ENCODE measurements around the gene KCNAB2.
"Not testable (repeated sequence)": the region's sequence is repeated elsewhere in the genome, so short reads cannot be mapped to it uniquely, and the experiment has no call there.

KCNAB2 gene

DNA sequence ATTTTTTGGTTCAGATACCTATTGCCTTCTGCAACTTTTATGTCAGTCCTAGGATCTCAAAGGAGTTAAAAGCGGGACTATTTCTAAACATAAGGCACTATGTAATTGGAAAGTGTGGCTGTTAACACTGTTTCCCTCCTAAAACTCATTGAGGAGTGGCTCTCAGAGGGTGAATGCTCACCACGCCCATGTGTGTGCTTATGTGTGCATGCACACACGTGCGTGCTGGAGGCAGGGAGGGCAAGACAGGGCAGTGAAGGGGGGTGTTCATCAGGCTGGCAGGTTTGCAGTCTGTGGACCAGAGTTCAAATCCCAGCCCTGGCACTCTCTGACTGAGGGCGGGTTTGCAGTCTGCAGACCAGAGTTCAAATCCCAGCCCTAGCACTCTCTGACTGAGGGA lies 22.4 kb downstream of the KCNAB2 start:
- Mint-ChIP-seq H3K4me3 (no peak overlapping the region), H3K27me3 (no peaks in the 10 kb centered on the region), H3K9me3 (no peaks in the 10 kb centered on the region), H3K27ac (no peak overlapping the region), H3K36me3 (peaks cover 4% of the 10 kb centered on the region), H3K4me1 (no peaks in the 10 kb centered on the region)
- ATAC-seq (ENCODE audit: low read depth) = no peak
- DNase-seq (ENCODE audit: low spot score in 2 of 2) = no peak

DNA sequence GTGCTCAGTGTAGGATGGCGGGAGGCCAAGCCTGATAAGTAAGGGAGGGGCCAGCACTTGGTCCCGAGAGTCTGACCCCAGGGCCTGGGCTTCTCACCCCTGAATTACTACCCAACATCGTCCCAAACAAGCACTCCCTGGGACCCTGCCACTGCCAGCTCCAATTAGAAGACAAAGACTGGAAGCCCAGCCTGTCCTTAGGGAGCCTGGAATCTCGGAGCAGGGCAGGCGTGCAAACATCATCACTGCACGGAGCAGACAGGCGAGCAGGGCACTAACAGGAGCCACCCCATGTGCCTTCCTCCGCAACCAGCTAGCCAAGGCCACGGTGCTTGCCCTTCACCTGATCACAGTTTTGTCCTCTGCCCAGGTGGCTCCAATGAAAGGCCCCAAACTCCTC lies 23.2 kb downstream of the KCNAB2 start:
- Mint-ChIP-seq H3K27ac (no peak overlapping the region), H3K4me1 (no peaks in the 10 kb centered on the region), H3K9me3 (no peaks in the 10 kb centered on the region), H3K36me3 (peaks cover 4% of the 10 kb centered on the region), H3K27me3 (no peaks in the 10 kb centered on the region), H3K4me3 (no peak overlapping the region)
- ATAC-seq (ENCODE audit: low read depth) (no peak), DNase-seq (ENCODE audit: low spot score in 2 of 2) (no peak)

DNA sequence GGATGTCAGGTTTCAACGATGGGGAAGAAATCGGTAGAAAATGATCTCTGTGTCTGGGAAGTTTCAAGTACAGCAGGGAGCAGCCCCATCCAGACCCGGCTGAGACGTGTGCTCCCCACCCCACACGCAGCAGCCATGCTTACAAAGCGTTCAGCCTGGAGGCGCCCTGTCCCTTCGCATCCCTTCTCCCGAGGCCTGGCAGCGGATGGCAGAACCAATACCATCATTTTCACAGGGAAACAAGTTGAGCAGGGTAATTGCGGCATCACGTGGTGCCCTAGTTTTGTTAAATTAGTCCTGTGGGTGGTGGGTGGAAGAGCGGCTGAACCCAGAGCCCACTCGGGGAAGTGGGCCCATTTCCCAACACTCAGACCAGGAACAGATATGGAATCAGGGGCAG lies 23.9 kb downstream of the KCNAB2 start:
- Mint-ChIP-seq H3K9me3 (no peaks in the 10 kb centered on the region), H3K4me1 (no peaks in the 10 kb centered on the region), H3K4me3 (no peak overlapping the region), H3K27ac (no peak overlapping the region), H3K36me3 (peaks cover 4% of the 10 kb centered on the region), H3K27me3 (no peaks in the 10 kb centered on the region)
- ATAC-seq (ENCODE audit: low read depth) (no peak), DNase-seq (ENCODE audit: low spot score in 2 of 2) (no peak)

DNA sequence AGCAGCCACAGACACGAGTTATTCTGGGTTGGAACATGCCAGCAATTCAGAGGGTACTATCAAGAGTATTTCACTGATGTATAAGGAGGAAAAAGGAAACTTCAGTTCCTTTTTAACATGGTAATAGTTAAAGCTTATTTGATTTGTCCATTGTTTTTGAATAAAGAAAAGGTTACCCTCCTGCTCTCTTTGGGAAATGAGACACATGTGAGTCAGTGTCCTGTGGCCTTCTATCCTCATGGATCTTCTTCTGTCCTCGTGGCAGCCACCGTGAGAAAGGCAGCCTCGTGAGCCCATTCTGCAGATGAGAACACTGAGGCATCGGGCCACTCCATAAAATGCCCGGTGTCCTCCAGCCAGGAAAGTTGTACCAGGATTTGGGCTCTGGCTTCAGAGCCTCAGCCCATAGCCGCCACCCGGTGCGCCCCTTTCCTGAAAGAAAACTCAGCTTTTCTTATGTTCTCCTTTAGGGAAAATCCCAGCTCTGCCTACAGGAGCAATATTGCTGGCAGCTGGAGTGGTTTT lies 24.8 kb downstream of the KCNAB2 start:
- ATAC-seq (ENCODE audit: low read depth) (no peak), DNase-seq (ENCODE audit: low spot score in 2 of 2) (no peak)
- Mint-ChIP-seq H3K36me3 (peaks cover 10% of the 10 kb centered on the region), H3K4me3 (no peak overlapping the region), H3K27ac (no peak overlapping the region), H3K4me1 (no peaks in the 10 kb centered on the region), H3K9me3 (no peaks in the 10 kb centered on the region), H3K27me3 (no peaks in the 10 kb centered on the region)

DNA sequence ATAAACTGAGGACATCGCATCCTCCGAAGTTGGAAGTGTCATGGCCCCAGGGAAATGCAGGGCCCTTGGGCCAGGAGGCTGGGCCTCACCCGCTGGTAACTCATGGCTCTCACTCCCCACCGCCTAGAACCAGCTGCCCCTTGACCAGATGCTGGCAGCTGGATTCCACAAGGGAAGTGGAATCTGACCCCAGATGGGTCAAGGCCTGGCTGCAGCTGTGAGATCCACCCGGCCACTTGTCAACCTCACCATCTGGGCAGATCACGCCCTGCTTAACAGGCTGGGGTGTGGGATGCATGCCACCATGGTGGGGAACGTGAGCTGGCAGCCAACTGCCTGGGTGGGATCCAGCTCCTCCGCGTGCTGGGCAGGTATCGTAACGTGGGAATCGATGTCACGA lies 25.5 kb downstream of the KCNAB2 start:
- DNase-seq (ENCODE audit: low spot score in 2 of 2) (no peak), ATAC-seq (ENCODE audit: low read depth) (no peak)
- Mint-ChIP-seq H3K27me3 (no peaks in the 10 kb centered on the region), H3K9me3 (no peaks in the 10 kb centered on the region), H3K4me1 (no peaks in the 10 kb centered on the region), H3K4me3 (no peak overlapping the region), H3K27ac (no peak overlapping the region), H3K36me3 (peaks cover 10% of the 10 kb centered on the region)

DNA sequence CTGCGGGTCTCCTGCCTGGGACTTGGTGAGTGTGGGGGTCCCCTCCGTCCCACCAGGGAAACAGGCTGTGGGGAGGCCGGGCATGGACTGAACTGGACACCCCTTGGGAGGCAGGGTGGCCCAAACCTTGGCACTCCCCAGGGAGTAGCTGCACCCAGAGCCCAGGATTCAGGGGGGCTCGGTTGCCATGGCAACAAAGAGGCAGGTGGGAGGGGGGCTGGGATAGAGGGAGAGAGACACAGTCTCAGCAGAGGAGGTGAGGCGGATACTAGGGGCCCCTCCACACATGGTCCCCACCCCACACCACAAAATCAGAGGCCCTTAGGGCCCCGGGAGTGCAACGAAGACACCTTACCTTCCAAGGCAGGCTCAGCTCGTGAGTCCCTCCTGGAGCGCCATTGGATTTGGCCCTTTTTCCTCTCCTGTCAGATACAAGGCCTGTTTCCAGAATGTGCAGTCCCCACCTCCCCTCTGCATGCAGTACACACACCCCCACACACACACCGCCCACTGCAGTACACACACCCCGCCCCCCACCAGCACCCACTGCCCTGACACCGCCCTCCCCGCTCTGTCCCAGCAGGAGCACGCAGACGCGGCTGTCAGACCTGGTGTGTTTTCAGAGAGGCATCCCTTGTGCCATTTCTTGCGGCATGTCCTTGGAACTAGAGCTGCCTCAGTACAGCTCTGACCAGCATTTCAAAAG lies 27.2 kb downstream of the KCNAB2 start:
- H3K4me1 Mint-ChIP-seq = no peaks in the 10 kb centered on the region
- ATAC-seq (ENCODE audit: low read depth) (no peak), DNase-seq (ENCODE audit: low spot score in 2 of 2) (no peak)
- no peaks in the 10 kb centered on the region for H3K27me3 Mint-ChIP-seq
- H3K36me3 Mint-ChIP-seq = peaks cover 12% of the 10 kb centered on the region
- no peaks in the 10 kb centered on the region for H3K9me3 Mint-ChIP-seq
- no peak overlapping the region for H3K27ac Mint-ChIP-seq
- H3K4me3 Mint-ChIP-seq = no peak overlapping the region

DNA sequence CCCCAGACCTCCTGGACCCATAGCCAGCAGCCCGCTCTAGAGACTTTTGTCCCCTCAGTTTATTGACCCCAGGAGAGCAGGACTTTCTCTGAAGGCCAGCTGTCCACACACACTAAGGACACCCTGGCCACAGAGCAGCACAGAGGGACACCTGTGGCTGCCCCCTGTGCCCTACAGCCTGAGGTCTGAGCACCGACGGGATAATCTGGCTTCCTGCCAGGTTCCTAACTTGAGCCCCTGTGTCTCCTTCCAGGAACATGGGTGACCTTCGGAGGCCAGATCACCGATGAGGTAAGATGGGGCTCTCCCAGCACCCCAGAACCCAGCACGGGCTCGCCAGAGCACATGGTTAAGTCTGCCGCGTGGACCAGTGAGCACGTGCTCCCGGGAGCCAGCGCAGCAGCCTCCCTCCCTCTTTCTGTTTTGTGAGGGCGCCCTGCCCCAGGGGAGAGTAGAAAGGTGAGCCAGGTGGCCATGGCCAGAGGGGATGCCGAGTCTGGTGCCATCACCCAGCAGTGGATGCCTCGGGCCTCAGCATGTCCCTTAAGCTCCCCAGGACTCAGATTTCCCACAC lies 27.9 kb downstream of the KCNAB2 start:
- Mint-ChIP-seq H3K9me3 (no peaks in the 10 kb centered on the region), H3K4me3 (no peak overlapping the region), H3K27me3 (no peaks in the 10 kb centered on the region), H3K27ac (no peak overlapping the region), H3K36me3 (peaks cover 14% of the 10 kb centered on the region), H3K4me1 (no peaks in the 10 kb centered on the region)
- no peak for DNase-seq (ENCODE audit: low spot score in 2 of 2)
- ATAC-seq (ENCODE audit: low read depth) = no peak

GRCh38 chr1:6074192-6074901 lies 28.7 kb downstream of the KCNAB2 start:
- Mint-ChIP-seq H3K4me1 (no peaks in the 10 kb centered on the region), H3K27ac (no peak overlapping the region), H3K27me3 (no peaks in the 10 kb centered on the region), H3K36me3 (peaks cover 17% of the 10 kb centered on the region), H3K4me3 (no peak overlapping the region), H3K9me3 (no peaks in the 10 kb centered on the region)
- DNase-seq (ENCODE audit: low spot score in 2 of 2) (no peak), ATAC-seq (ENCODE audit: low read depth) (no peak)

DNA sequence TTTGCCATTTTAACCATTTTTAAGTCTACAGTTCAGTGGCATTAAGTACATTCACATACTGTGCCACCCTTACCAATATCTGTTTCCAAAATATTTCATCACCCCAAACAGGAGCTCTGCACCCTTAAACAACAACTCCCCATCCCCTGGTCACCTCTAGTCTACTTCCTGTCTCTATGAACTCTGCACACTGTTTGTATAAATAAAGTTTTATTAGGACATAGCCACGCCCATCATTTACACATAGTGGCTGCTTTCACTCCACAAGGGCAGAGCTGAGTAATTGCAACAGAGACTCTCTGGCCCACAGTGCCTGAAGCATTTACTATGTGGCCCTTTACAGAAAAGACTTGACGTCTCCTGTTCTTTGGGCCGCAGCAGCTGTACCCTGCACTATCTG lies 30.1 kb downstream of the KCNAB2 start:
- no peaks in the 10 kb centered on the region for H3K4me1 Mint-ChIP-seq
- DNase-seq (ENCODE audit: low spot score in 2 of 2) (no peak), ATAC-seq (ENCODE audit: low read depth) (no peak)
- no peaks in the 10 kb centered on the region for H3K27me3 Mint-ChIP-seq
- peaks cover 24% of the 10 kb centered on the region for H3K36me3 Mint-ChIP-seq
- H3K27ac Mint-ChIP-seq = no peak overlapping the region
- H3K9me3 Mint-ChIP-seq = no peaks in the 10 kb centered on the region
- no peak overlapping the region for H3K4me3 Mint-ChIP-seq

DNA sequence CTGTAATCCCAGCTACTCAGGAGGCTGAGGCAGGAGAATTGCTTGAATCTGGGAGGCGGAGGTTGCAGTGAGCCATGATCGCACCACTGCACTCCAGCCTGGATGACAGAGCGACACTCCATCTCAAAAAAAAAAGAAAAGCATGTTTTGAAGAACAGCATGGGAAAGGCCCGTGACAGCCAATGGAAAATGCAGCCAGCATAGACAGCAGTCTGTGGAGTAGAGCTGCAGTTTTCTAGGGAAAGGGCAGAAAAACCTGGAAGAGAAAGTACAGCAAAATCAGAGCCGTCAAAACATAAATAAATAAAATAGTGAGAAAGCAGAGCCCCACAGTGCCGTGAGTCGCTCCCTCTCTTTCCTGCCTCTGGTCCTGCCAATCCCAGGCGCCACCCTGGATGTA lies 31.4 kb downstream of the KCNAB2 start:
- DNase-seq (ENCODE audit: low spot score in 2 of 2); H3K4me3 Mint-ChIP-seq; H3K9me3 Mint-ChIP-seq; H3K27ac Mint-ChIP-seq; H3K27me3 Mint-ChIP-seq; H3K4me1 Mint-ChIP-seq; ATAC-seq (ENCODE audit: low read depth): not testable (repeated sequence)
- H3K36me3 Mint-ChIP-seq = peaks cover 28% of the 10 kb centered on the region

GRCh38 chr1:6077506-6077905 lies 31.8 kb downstream of the KCNAB2 start:
- no peak overlapping the region for H3K4me3 Mint-ChIP-seq
- H3K9me3 Mint-ChIP-seq = no peaks in the 10 kb centered on the region
- H3K27ac Mint-ChIP-seq = no peak overlapping the region
- no peak for ATAC-seq (ENCODE audit: low read depth)
- H3K27me3 Mint-ChIP-seq = no peaks in the 10 kb centered on the region
- no peak for DNase-seq (ENCODE audit: low spot score in 2 of 2)
- H3K36me3 Mint-ChIP-seq = peaks cover 28% of the 10 kb centered on the region
- H3K4me1 Mint-ChIP-seq = no peaks in the 10 kb centered on the region

DNA sequence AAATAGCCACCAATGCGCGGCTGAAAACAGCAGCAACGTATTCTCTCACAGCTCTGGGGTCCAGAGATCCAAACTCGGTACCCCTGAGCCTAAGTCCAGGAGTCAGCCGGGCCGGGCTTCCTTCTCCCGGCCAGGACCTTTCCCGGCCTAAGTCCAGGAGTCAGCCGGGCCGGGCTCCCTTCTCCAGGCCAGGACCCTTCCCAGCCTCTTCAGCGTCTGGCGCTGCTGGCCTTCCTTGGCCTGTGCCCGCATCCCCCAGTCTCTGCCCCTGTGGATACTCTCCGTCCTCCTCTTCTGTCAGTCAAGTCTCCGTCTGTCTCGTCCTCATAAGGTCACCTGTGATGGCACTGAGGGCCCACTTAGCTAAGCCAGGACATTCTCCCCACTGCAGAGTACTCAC lies 32.2 kb downstream of the KCNAB2 start:
- H3K9me3 Mint-ChIP-seq = no peaks in the 10 kb centered on the region
- H3K4me1 Mint-ChIP-seq = no peaks in the 10 kb centered on the region
- no peak overlapping the region for H3K27ac Mint-ChIP-seq
- DNase-seq (ENCODE audit: low spot score in 2 of 2) (no peak), ATAC-seq (ENCODE audit: low read depth) (no peak)
- no peaks in the 10 kb centered on the region for H3K27me3 Mint-ChIP-seq
- H3K36me3 Mint-ChIP-seq = peaks cover 28% of the 10 kb centered on the region
- no peak overlapping the region for H3K4me3 Mint-ChIP-seq

DNA sequence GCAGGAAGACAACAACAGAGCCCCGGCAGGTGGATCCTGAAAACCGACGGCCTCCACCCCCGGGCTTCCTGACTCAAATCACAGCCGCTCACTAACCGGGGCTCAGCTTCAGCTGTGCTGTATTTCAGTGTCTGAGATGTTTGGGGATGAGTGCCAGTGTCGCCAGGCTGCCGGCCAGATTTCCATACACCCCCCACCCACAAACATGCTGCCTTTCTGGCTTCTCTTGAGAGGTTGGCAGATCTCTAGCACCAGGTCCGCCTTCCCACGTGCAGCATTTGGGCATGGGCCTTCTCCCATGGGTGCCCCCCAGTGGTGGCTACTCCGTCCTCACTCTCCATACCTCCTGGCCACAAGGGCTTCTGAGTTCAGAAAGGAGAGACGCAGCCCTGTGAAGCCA lies 34.8 kb downstream of the KCNAB2 start:
- Mint-ChIP-seq H3K27me3 (no peaks in the 10 kb centered on the region), H3K9me3 (no peaks in the 10 kb centered on the region), H3K27ac (no peak overlapping the region), H3K4me3 (no peak overlapping the region), H3K36me3 (peaks cover 27% of the 10 kb centered on the region), H3K4me1 (no peaks in the 10 kb centered on the region)
- no peak for DNase-seq (ENCODE audit: low spot score in 2 of 2)
- ATAC-seq (ENCODE audit: low read depth) = no peak

DNA sequence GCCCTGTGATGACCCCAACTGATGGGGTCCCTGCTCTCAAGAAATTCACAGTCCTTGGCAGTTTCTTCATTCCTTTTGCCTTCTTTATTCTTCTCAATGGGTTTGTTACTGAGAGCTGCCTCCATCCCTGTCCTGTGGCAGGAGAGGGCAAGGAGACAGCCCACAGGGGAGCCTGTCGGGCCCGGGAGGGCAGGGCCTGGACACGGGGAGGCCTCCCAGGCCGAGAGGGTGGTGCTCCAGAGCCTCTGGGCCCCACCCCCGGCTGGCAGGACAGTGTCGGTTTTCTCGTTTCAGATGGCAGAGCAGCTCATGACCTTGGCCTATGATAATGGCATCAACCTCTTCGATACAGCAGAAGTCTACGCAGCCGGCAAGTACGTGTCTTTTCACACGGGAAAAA lies 36.2 kb downstream of the KCNAB2 start:
- H3K27me3 Mint-ChIP-seq = no peaks in the 10 kb centered on the region
- ATAC-seq (ENCODE audit: low read depth) (no peak), DNase-seq (ENCODE audit: low spot score in 2 of 2) (no peak)
- no peak overlapping the region for H3K4me3 Mint-ChIP-seq
- peaks cover 22% of the 10 kb centered on the region for H3K36me3 Mint-ChIP-seq
- peak overlapping the region; percentile 55 for H3K27ac Mint-ChIP-seq
- H3K4me1 Mint-ChIP-seq = no peaks in the 10 kb centered on the region
- H3K9me3 Mint-ChIP-seq = no peaks in the 10 kb centered on the region
